Measurements from ENCODE around the gene NPDC1.

The NPDC1 gene

DNA sequence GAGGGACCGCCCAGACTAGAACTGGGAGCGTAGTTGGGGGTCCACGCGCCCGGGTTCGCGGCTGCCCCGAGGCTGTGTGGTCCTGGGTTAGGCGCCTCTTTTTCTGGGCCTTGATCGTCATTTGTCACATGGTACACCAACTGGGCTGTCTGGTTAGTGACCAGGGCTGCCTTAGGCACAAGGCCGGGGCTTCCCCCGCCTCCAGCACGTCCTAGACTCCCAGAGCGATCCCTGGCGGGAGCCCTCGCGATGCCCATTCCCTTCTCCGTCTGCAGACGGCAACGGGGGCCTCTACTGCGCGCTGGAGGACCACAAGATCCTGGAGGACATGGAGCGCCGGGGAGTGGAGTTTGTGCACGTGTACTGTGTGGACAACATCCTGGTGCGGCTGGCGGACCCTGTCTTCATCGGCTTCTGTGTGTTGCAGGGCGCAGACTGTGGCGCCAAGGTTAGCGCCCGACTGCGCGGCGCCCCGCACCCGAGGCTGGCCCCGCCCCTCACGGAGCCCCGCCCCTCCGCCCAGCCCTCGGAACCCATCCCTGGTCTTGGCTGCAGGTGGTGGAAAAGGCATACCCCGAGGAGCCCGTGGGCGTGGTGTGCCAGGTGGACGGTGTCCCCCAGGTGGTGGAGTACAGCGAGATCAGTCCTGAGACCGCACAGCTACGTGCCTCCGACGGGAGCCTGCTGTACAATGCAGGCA, 32.9 kb upstream of the NPDC1 start:
- TF ChIP-seq, protein P1, sequence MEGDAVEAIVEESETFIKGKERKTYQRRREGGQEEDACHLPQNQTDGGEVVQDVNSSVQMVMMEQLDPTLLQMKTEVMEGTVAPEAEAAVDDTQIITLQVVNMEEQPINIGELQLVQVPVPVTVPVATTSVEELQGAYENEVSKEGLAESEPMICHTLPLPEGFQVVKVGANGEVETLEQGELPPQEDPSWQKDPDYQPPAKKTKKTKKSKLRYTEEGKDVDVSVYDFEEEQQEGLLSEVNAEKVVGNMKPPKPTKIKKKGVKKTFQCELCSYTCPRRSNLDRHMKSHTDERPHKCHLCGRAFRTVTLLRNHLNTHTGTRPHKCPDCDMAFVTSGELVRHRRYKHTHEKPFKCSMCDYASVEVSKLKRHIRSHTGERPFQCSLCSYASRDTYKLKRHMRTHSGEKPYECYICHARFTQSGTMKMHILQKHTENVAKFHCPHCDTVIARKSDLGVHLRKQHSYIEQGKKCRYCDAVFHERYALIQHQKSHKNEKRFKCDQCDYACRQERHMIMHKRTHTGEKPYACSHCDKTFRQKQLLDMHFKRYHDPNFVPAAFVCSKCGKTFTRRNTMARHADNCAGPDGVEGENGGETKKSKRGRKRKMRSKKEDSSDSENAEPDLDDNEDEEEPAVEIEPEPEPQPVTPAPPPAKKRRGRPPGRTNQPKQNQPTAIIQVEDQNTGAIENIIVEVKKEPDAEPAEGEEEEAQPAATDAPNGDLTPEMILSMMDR (IDR thresholded peaks at IDR 0.05; ENCODE audit: insufficient read depth, missing control alignments): no peak
- FAIRE-seq (no peak), DNase-seq (ENCODE audit: insufficient read length, low spot score) (no peak)

- FAIRE-seq (no peak), DNase-seq (ENCODE audit: insufficient read length, low spot score) (no peak)
- TF ChIP-seq, protein P1 (IDR thresholded peaks at IDR 0.05; ENCODE audit: insufficient read depth, missing control alignments): no peak
These were observed 32.0 kb upstream of the NPDC1 start for GRCh38 chr9:137077758-137078693.

- DNase-seq (ENCODE audit: insufficient read length, low spot score): no peak
- TF ChIP-seq, protein P1 (IDR thresholded peaks at IDR 0.05; ENCODE audit: insufficient read depth, missing control alignments): no peak
- FAIRE-seq: no peak
These were observed 31.2 kb upstream of the NPDC1 start, which contains the start of gene UAP1L1 for GRCh38 chr9:137077010-137077747. Gene UAP1L1, plus strand, starts transcription at chr9:137077517. Its CDS starts 16 bp downstream, at chr9:137077533.

GRCh38 chr9:137076636-137077009, 30.6 kb upstream of the NPDC1 start:
- DNase-seq (ENCODE audit: insufficient read length, low spot score) (no peak), FAIRE-seq (no peak)
- TF ChIP-seq, protein P1 (IDR thresholded peaks at IDR 0.05; ENCODE audit: insufficient read depth, missing control alignments): no peak

DNA sequence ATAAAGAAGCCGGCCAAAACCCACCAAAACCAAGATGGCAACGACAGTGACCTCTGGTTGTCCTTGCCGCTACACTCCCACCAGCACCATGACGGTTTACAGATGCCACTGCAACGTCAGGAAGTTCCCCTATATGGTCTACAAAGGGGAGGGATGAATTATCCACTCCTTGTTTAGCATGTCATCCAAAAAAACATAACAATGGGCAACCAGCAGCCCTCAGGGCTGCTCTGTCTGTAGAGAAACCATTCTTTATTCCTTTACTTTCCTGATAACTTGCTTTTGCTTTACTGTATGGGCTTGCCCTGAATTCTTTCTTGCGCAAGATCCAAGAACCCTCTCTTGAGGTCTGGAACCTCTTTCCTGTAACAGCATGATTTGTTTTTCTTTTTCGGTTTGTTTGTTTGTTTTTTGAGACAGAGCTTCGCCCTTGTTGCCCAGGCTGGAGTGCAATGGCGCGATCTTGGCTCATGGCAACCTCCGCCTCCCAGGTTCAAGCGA, 29.3 kb upstream of the NPDC1 start:
- TF ChIP-seq, protein P1 (IDR thresholded peaks at IDR 0.05; ENCODE audit: insufficient read depth, missing control alignments): no peak
- FAIRE-seq (no peak), DNase-seq (ENCODE audit: insufficient read length, low spot score) (no peak)

GRCh38 chr9:137074657-137075274, 28.8 kb upstream of the NPDC1 start:
- TF ChIP-seq, protein P1 (IDR thresholded peaks at IDR 0.05; ENCODE audit: insufficient read depth, missing control alignments): no peak
- FAIRE-seq: no peak
- DNase-seq (ENCODE audit: insufficient read length, low spot score): no peak

Data from D721Med (cell line).